Activated CD8-positive, alpha-beta memory T cell treated with anti-CD3 and anti-CD28 coated beads for 36 hours (primary cell): ENCODE measurements around the gene SLC5A2. TPM values are rescaled to one million over a fixed set of nuclear protein-coding genes. Genes with fewer than 3 reads are reported as not detected.
"Not testable (repeated sequence)": the region's sequence is repeated elsewhere in the genome, so short reads cannot be mapped to it uniquely, and the experiment has no call there.

Source experiments
- CTCF ChIA-PET: fragments of 350-600 bp; sonication (Branson Sonifier 250); formaldehyde crosslinking; loops from one replicate; lab custom pipeline; 2021; ENCODE audit warnings: antibody characterized with exemption; lab: Charles Lee
- POLR2A ChIA-PET: fragments of 350-600 bp; sonication (Branson Sonifier 250); formaldehyde crosslinking; loops from one replicate; lab custom pipeline; 2021; ENCODE audit warnings: antibody characterized with exemption; lab: Charles Lee
- total RNA-seq, 2 experiments: library from RNA; stranded (reverse); gene quantifications; one replicate each; pipeline ENCODE4 v1.2.3, GENCODE V29; 2021

The SLC5A2 gene
- total RNA-seq, 2 experiments from 2014 or later = not detected

GRCh38 chr16:31486045-31486444 is 3.1 kb downstream of the SLC5A2 start:
- CTCF ChIA-PET = no interaction called here
- POLR2A ChIA-PET = no interaction called here

GRCh38 chr16:31487071-31487719 is 4.3 kb downstream of the SLC5A2 start:
- ChIA-PET CTCF (no interaction called here), POLR2A (interaction anchor here (0.9 to 1.1 kb wide), 3 partner anchors 13 to 386 kb away, joined by 3 read pairs; partner anchors contain the start of gene ZNF267)

- POLR2A ChIA-PET = interaction anchor here (0.6 to 1.1 kb wide), 4 partner anchors 13 to 386 kb away, joined by 3 to 4 read pairs (median 3); partner anchors contain the start of gene ZNF267
- CTCF ChIA-PET = interaction anchor here (0.5 kb wide), 1 partner anchor 142 kb away, joined by 3 read pairs; no protein-coding TSS in a partner anchor
These were observed 5.0 kb downstream of the SLC5A2 start for GRCh38 chr16:31487720-31488467.

GRCh38 chr16:31488468-31489297 is 5.8 kb downstream of the SLC5A2 start:
- ChIA-PET CTCF (interaction anchor here (0.5 to 1.4 kb wide), 4 partner anchors 9 to 143 kb away, joined by 3 to 4 read pairs (median 4); partner anchors contain the start of gene RUSF1), POLR2A (interaction anchor here (0.6 to 1.1 kb wide), 3 partner anchors 19 to 385 kb away, joined by 3 to 7 read pairs (median 4); partner anchors contain the start of genes RUSF1 and ZNF267)

- POLR2A ChIA-PET = interaction anchor here (0.8 kb wide), 2 partner anchors 11 to 19 kb away, joined by 4 read pairs; partner anchors contain the start of gene RUSF1
- CTCF ChIA-PET = interaction anchor here (1.1 to 1.4 kb wide), 2 partner anchors 10 to 29 kb away, joined by 4 read pairs; no protein-coding TSS in a partner anchor
These were observed 6.3 kb downstream of the SLC5A2 start for GRCh38 chr16:31489298-31489564.

GRCh38 chr16:31489616-31490584 is 7.0 kb downstream of the SLC5A2 start:
- POLR2A ChIA-PET = interaction anchor here (0.6 to 0.8 kb wide), 2 partner anchors 11 to 30 kb away, joined by 3 to 4 read pairs; no protein-coding TSS in a partner anchor

GRCh38 chr16:31491778-31492418 is 9.0 kb downstream of the SLC5A2 start:
- ChIA-PET POLR2A (no interaction called here), CTCF (no interaction called here)

More at GRCh38 chr16:31489616-31490584, 7.0 kb downstream of the SLC5A2 start:
- CTCF ChIA-PET = interaction anchor here (1.1 to 1.4 kb wide), 2 partner anchors 10 to 29 kb away, joined by 4 read pairs; no protein-coding TSS in a partner anchor

GRCh38 chr16:31493506-31494125 is 10.7 kb downstream of the SLC5A2 start:
- POLR2A ChIA-PET = interaction anchor here (0.5 to 0.9 kb wide), 2 partner anchors 15 to 292 kb away, joined by 3 to 12 read pairs; no protein-coding TSS in a partner anchor

GRCh38 chr16:31496670-31497069 is 13.7 kb downstream of the SLC5A2 start:
- POLR2A ChIA-PET = no interaction called here
- CTCF ChIA-PET = no interaction called here

More at GRCh38 chr16:31493506-31494125, 10.7 kb downstream of the SLC5A2 start:
- CTCF ChIA-PET = no interaction called here

- ChIA-PET CTCF (no interaction called here), POLR2A (interaction anchor here (0.7 kb wide), 1 partner anchor 9 kb away, joined by 3 read pairs; the partner anchor contains the start of gene RUSF1)
These were observed 15.6 kb downstream of the SLC5A2 start for GRCh38 chr16:31498493-31498892.

- CTCF ChIA-PET = no interaction called here
- POLR2A ChIA-PET = interaction anchor here (1.1 kb wide), 1 partner anchor 10 kb away, joined by 4 read pairs; no protein-coding TSS in a partner anchor
These were observed 17.0 kb downstream of the SLC5A2 start for GRCh38 chr16:31499928-31500327.

GRCh38 chr16:31501226-31501965 is 18.5 kb downstream of the SLC5A2 start:
- ChIA-PET CTCF (no interaction called here), POLR2A (interaction anchor here (1.1 kb wide), 1 partner anchor 12 kb away, joined by 4 read pairs; no protein-coding TSS in a partner anchor)

- CTCF ChIA-PET = interaction anchor here (1.0 kb wide), 1 partner anchor 9 kb away, joined by 3 read pairs; no protein-coding TSS in a partner anchor
- POLR2A ChIA-PET = no interaction called here
These were observed 19.0 kb downstream of the SLC5A2 start for GRCh38 chr16:31501966-31502348.

GRCh38 chr16:31502981-31503380 is 20.1 kb downstream of the SLC5A2 start:
- ChIA-PET POLR2A (no interaction called here), CTCF (interaction anchor here (1.0 kb wide), 1 partner anchor 8 kb away, joined by 3 read pairs; no protein-coding TSS in a partner anchor)

- POLR2A ChIA-PET, CTCF ChIA-PET: not testable (repeated sequence)
These were observed 20.6 kb downstream of the SLC5A2 start for GRCh38 chr16:31503555-31503954.

- ChIA-PET POLR2A (no interaction called here), CTCF (no interaction called here)
These were observed 21.2 kb downstream of the SLC5A2 start for GRCh38 chr16:31504159-31504558.
